Right cardiac atrium (tissue), 5 donors: ENCODE results near the gene EHBP1L1. TPM values are rescaled to one million over a fixed set of nuclear protein-coding genes. Genes with fewer than 3 reads are reported as not detected.

Experiments
- ATAC-seq, 2 donors: fragments of 200-7000 bp; cut with Tn5 transposase; one replicate each; pipeline versions ENCODE4 v1.8.0 to v1.9.1; 2020; ENCODE audit warnings: moderate library complexity in 2 of 2, mild to moderate bottlenecking in 1 of 2
- DNase-seq, 3 donors: peaks; one replicate each; pipeline ENCODE4 v3.0.0-alpha.2; 2020
- H3K27ac ChIP-seq: one replicate; pipeline ENCODE4 v1.5.1; 2013; ENCODE audit warnings: mild to moderate bottlenecking, low read length, control low read depth, moderate library complexity
- H3K27me3 ChIP-seq: one replicate; pipeline ENCODE4 v1.6.1; 2013; ENCODE audit not compliant: control insufficient read depth, insufficient read depth
- H3K4me1 ChIP-seq: one replicate; pipeline ENCODE4 v1.6.1; 2013; ENCODE audit warnings: low read length; ENCODE audit not compliant: control insufficient read depth, insufficient read depth
- H3K4me3 ChIP-seq: one replicate; pipeline ENCODE4 v1.5.1; 2013; ENCODE audit warnings: low read length, control low read depth
- H3K9me3 ChIP-seq: one replicate; pipeline ENCODE4 v1.6.1; 2013; ENCODE audit warnings: low read length; ENCODE audit not compliant: control insufficient read depth
- WGBS: extraction: QIAGEN DNeasy Blood & Tissue Kit; methylation state at CpG from one replicate; pipeline ENCODE4 v1.1.7; 2013; 5-methylcytosine and 5-hydroxymethylcytosine counted together
- intact Hi-C, 4 donors: fragments of 100-400 bp; cut with DNase I; formaldehyde crosslinking; loops; one replicate each; pipeline versions ENCODE4 v1.11.0 to v1.14.0; 2022 to 2023
- polyA plus RNA-seq: library from polyadenylated mRNA; stranded (reverse); fragments of 200-250 nt; gene quantifications from one replicate; pipeline ENCODE4 v1.2.3, GENCODE V29; 2013
- total RNA-seq, 4 donors: library from RNA; stranded (reverse); fragmentation: NEBNext Ultra II Directional; extraction: Animal tissue kit (Norgen Biotek cat#: 25700); gene quantifications; one replicate each; pipeline ENCODE4 v1.2.1, GENCODE V29; 2021
- donor health status: healthy with polysubstance abuse.
- donor health status: DM: no; HTN: yes; CAD: no.
- donor health status: DM: no; HTN: no; CAD: no.
- donor health status: DM: no; HTN: yes; CAD: no; lungs with severe emphysema.
- donor health status: DM: yes; HTN: yes; CAD: no.

The EHBP1L1 gene
- total and polyA plus RNA-seq, 5 donors = 35.7 to 80.2 (median 46.4) TPM

GRCh38 chr11:65546217-65546958 is 29.5 kb upstream of the EHBP1L1 start:
- no peaks in the 10 kb centered on the region for H3K4me1 ChIP-seq
- no peak overlapping the region for H3K27ac ChIP-seq
- no peak overlapping the region for H3K4me3 ChIP-seq
- 47% methylated on average over 64 of the region's 64 CpGs for WGBS
- no peaks in the 10 kb centered on the region for H3K9me3 ChIP-seq
- no peaks in the 10 kb centered on the region for H3K27me3 ChIP-seq
- intact Hi-C loops = loop anchor here in 2 of 4 donors (10.0 kb wide), 1 partner anchor 58 kb away; no protein-coding TSS in a partner anchor
- DNase-seq = peak; percentile 83 to 95 (median 92)
- peak; percentile 79 to 83 for ATAC-seq

GRCh38 chr11:65547446-65548125 is 28.3 kb upstream of the EHBP1L1 start:
- intact Hi-C loops = loop anchor here in 2 of 4 donors (10.0 kb wide), 1 partner anchor 57 kb away; no protein-coding TSS in a partner anchor
- Histone ChIP-seq H3K4me1 (no peaks in the 10 kb centered on the region), H3K9me3 (no peaks in the 10 kb centered on the region), H3K27me3 (no peaks in the 10 kb centered on the region), H3K27ac (no peak overlapping the region), H3K4me3 (no peak overlapping the region)
- ATAC-seq (no peak), DNase-seq (peak in 2 of 3 donors; percentile 47 to 67)
- WGBS = 81% methylated on average over 52 of the region's 52 CpGs

- intact Hi-C loops = loop anchor here in 2 of 4 donors (10.0 kb wide), 1 partner anchor 56 kb away; no protein-coding TSS in a partner anchor
- WGBS = 90% methylated on average over 3 of the region's 3 CpGs
- Histone ChIP-seq H3K4me3 (no peak overlapping the region), H3K4me1 (no peaks in the 10 kb centered on the region), H3K9me3 (no peaks in the 10 kb centered on the region), H3K27ac (no peak overlapping the region), H3K27me3 (no peaks in the 10 kb centered on the region)
- ATAC-seq (no peak), DNase-seq (peak in 1 of 3 donors; percentile 26)
Measured at GRCh38 chr11:65548395-65548794, 27.5 kb upstream of the EHBP1L1 start.

DNA sequence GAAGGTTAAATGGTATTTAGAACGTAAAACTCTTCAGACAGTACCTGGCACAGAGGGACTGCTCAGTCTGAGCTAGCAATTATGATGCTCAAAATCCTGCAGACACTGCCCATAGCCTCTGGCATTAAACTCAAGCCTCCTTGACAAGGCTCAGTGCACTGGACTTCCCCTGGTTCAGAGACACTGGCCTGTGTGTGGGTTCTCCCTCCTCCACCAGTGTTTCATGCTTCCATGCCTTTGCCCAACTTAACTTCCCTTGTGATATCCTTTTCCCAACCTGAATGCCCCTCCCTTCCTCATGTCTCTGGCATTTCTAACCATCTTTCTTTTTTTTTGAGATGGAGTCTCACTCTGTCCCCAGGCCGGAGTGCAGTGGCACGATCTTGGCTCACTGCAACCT is 26.8 kb upstream of the EHBP1L1 start:
- H3K27ac ChIP-seq = no peak overlapping the region
- DNase-seq (no peak), ATAC-seq (no peak)
- H3K9me3 ChIP-seq = no peaks in the 10 kb centered on the region
- no peaks in the 10 kb centered on the region for H3K4me1 ChIP-seq
- H3K27me3 ChIP-seq = no peaks in the 10 kb centered on the region
- no peak overlapping the region for H3K4me3 ChIP-seq
- WGBS = 93% methylated on average over 3 of the region's 3 CpGs
- intact Hi-C loops = loop anchor here in 2 of 4 donors (10.0 kb wide), 1 partner anchor 56 kb away; no protein-coding TSS in a partner anchor

- WGBS = 68% methylated on average over 17 of the region's 17 CpGs
- peak in 1 of 2 donors; percentile 19 for ATAC-seq
- Histone ChIP-seq H3K27ac (no peak overlapping the region), H3K9me3 (no peaks in the 10 kb centered on the region), H3K27me3 (no peaks in the 10 kb centered on the region), H3K4me3 (no peak overlapping the region), H3K4me1 (no peaks in the 10 kb centered on the region)
- intact Hi-C loops = no loop called here
- DNase-seq = peak; percentile 44 to 83 (median 80)
Measured at GRCh38 chr11:65551572-65552387, 24.1 kb upstream of the EHBP1L1 start.

DNA sequence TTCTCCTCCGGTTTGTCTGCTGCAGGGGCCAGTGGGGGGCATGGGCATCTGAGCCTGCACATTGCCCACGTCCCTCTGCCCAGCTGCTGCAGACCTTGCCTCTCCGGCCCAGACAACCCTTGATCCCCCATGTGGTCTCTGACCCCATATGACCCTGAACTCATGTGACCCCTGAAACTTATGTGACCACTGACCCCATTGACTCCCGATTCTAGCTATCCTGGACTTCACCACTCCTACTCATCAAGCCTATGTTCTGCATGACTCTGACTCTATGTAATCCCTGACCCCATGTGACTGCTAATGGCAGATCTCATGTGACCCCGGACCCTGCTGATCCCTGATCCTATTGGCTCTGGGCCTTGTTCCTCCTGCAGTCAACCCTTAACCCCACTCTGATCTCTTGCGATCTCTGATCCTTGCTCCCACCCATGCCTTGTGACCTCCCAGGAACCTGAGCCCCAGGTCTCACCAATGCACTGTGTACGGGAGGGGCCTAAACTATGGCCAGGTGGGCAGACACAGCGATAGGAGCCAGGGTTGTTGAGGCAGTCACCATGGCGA is 23.4 kb upstream of the EHBP1L1 start:
- H3K4me1 ChIP-seq = no peaks in the 10 kb centered on the region
- intact Hi-C loops = no loop called here
- WGBS = 82% methylated on average over 9 of the region's 9 CpGs
- no peak overlapping the region for H3K27ac ChIP-seq
- DNase-seq (no peak), ATAC-seq (no peak)
- H3K4me3 ChIP-seq = no peak overlapping the region
- no peaks in the 10 kb centered on the region for H3K9me3 ChIP-seq
- no peaks in the 10 kb centered on the region for H3K27me3 ChIP-seq

DNA sequence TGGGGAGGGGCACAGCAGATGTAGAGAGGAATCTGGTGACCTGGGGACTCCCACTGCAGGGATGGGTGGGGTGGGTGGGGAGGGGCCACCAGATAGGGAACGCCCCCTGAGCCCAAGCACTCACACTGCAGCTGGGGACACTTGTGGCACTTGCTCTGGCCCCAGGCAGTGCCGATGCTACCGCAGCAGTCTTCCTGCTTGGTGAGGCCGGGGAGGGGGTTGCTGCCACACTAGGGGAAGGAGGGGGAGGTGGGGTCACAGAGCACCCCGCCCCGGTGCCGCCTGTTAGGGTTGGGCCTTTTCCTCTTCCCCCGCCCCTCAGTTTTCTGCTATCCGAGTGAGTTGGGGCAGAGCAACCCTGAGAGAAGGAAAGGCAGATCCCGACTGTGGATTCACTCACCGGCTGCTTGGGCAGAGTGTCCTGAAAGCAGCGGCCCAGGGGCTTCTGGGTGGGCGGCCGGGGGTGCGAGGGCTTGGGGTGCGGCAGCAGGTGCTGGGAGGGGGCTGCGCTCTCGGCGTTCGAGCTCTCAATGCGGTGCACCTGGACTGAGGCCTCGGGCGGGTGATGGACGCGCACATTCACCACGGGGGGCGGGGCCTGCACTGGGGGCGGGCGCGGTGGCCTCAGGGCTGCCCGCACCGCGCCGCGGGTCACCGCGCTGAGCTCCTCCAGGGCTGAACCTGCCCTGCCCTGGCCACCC is 22.4 kb upstream of the EHBP1L1 start:
- Histone ChIP-seq H3K4me3 (no peak overlapping the region), H3K4me1 (no peaks in the 10 kb centered on the region), H3K27ac (no peak overlapping the region), H3K9me3 (no peaks in the 10 kb centered on the region), H3K27me3 (no peaks in the 10 kb centered on the region)
- 64% methylated on average over 37 of the region's 37 CpGs for WGBS
- DNase-seq = peak in 2 of 3 donors; percentile 58 to 62
- ATAC-seq = no peak
- intact Hi-C loops = no loop called here

- Histone ChIP-seq H3K4me3 (no peak overlapping the region), H3K27me3 (no peaks in the 10 kb centered on the region), H3K4me1 (peaks cover 3% of the 10 kb centered on the region), H3K9me3 (no peaks in the 10 kb centered on the region), H3K27ac (no peak overlapping the region)
- WGBS = 85% methylated on average over 27 of the region's 27 CpGs
- no peak for ATAC-seq
- intact Hi-C loops = no loop called here
- DNase-seq = peak in 1 of 3 donors; percentile 58
Measured at GRCh38 chr11:65554057-65554818, 21.6 kb upstream of the EHBP1L1 start.

DNA sequence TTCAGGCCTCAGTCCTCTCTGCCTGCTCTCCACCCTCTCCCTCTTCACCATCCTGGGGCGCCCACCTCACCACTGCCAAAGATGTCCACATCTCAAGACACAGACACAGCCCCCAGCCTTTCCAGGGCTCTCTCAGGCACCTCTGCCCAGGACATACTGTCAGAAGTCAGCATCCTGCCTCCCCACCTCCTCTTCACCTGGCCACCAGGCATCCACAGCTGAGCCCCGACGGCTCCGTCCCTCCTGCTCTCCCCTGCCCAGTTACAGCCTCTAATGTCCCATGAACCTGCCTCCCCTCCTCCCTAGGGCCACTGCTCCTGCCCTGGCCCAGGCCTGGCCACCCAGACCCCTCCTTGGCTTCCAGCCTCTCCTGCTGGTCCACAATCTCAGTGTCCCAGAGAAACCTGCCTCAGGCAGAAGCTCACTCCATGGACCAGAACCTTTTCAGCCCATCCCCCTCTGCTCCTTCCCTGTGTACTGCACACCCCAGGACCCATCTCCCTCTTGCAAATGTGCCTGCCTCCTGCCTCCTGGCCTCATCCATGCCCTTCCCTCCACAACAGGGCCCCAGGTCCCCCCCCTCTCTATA is 20.9 kb upstream of the EHBP1L1 start:
- ATAC-seq (no peak), DNase-seq (peak in 1 of 3 donors; percentile 32)
- Histone ChIP-seq H3K4me3 (no peak overlapping the region), H3K9me3 (no peaks in the 10 kb centered on the region), H3K27me3 (no peaks in the 10 kb centered on the region), H3K27ac (no peak overlapping the region), H3K4me1 (peaks cover 4% of the 10 kb centered on the region)
- intact Hi-C loops = no loop called here
- WGBS = 72% methylated on average over 4 of the region's 4 CpGs
